Sigmoid colon (tissue), 4 donors: Measurements from ENCODE around the gene ANKRD44.

Experiments used
- CTCF ChIP-seq, 4 experiments: fragments of 450-650 bp in 3 of 4; fragments of 200-600 bp in 1 of 4; IDR thresholded peaks; one replicate each; pipeline ENCODE4 v1.5.1; 2016 to 2019; ENCODE audit warnings: antibody characterized with exemption in 4 of 4, mild to moderate bottlenecking in 3 of 4, moderate library complexity in 2 of 4
- EP300 ChIP-seq, 4 donors: sonication (generic); formaldehyde crosslinking; IDR thresholded peaks; one replicate each; pipeline ENCODE4 v1.6.1; 2017; ENCODE audit warnings: antibody characterized with exemption in 4 of 4
- POLR2A ChIP-seq, 2 donors: fragments of 450-650 bp; IDR thresholded peaks; one replicate each; pipeline ENCODE4 v1.6.1; 2016; ENCODE audit warnings: antibody characterized with exemption in 2 of 2, mild to moderate bottlenecking in 2 of 2, moderate library complexity in 2 of 2
- POLR2AphosphoS5 ChIP-seq, 4 donors: sonication (generic); formaldehyde crosslinking; IDR thresholded peaks; one replicate each; pipeline ENCODE4 v1.6.1; 2017; ENCODE audit warnings: antibody characterized with exemption in 4 of 4

DNA sequence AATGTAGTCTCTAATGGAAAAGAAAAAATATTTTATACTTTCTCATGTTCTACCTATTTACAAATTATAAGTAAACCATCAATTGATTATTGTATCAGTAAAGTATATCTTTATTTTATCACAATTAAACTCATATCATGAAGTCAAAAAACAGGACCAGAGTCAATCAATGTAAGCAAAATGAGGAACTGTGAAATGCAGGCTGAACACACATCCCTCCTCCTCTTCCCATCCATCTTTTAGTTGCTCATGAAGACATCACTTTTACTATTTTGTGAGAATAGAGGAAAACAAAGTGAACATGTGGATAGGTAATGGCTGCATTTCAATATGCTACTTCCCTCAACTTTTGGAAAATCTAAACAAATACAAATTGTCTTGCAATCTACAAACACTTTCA lies 195.3 kb downstream of the ANKRD44 start:
- TF ChIP-seq EP300 (IDR thresholded peaks at IDR 0.05) (no peak), CTCF (IDR thresholded peaks at IDR 0.05) (no peak), POLR2A (IDR thresholded peaks at IDR 0.05) (no peak), POLR2AphosphoS5 (IDR thresholded peaks at IDR 0.05) (no peak)
